SK-N-SH treated with all-trans-retinoic acid at 6 μM for 48 hours (cell line): ENCODE data around the gene FTH1.

Source experiments
- ATAC-seq: fragments of 200-7000 bp; cut with Tn5 transposase; 3 replicates; pipeline ENCODE4 v1.9.1; 2020; ENCODE audit warnings: mild to moderate bottlenecking, moderate library complexity
- ARNTL ChIP-seq: fragments of 450-650 bp; formaldehyde crosslinking; IDR thresholded peaks from 2 replicates; pipeline ENCODE4 v1.5.0; 2020; ENCODE audit warnings: low read depth, mild to moderate bottlenecking, moderate library complexity, borderline replicate concordance
- CREB5 ChIP-seq: fragments of 250-450 bp; sonication (Bioruptor Pico); IDR thresholded peaks from 2 replicates; pipeline ENCODE4 v1.5.1; 2020; ENCODE audit warnings: low read depth, mild to moderate bottlenecking, moderate library complexity
- CSDC2 ChIP-seq: fragments of 250-450 bp; sonication (Bioruptor Pico); IDR thresholded peaks from 2 replicates; pipeline ENCODE4 v1.5.0; 2020; ENCODE audit warnings: mild to moderate bottlenecking, moderate library complexity
- CSRNP3 ChIP-seq: fragments of 250-450 bp; sonication (Bioruptor Pico); IDR thresholded peaks from 2 replicates; pipeline ENCODE4 v1.5.1; 2021; ENCODE audit warnings: mild to moderate bottlenecking, moderate library complexity
- ESRRG ChIP-seq: fragments of 250-450 bp; sonication (Bioruptor Pico); IDR thresholded peaks from 2 replicates; pipeline ENCODE4 v1.6.1; 2021; ENCODE audit warnings: mild to moderate bottlenecking
- GLIS3 ChIP-seq: fragments of 250-450 bp; sonication (Bioruptor Pico); IDR thresholded peaks from 2 replicates; pipeline ENCODE4 v1.5.0; 2020; ENCODE audit warnings: mild to moderate bottlenecking, moderate library complexity
- ISL1 ChIP-seq: fragments of 250-450 bp; sonication (Bioruptor Pico); IDR thresholded peaks from 2 replicates; pipeline ENCODE4 v2.1.2; 2022; ENCODE audit warnings: mild to moderate bottlenecking, moderate library complexity
- OSR1 ChIP-seq: fragments of 250-450 bp; sonication (Bioruptor Pico); IDR thresholded peaks from 2 replicates; pipeline ENCODE4 v1.8.0; 2022; ENCODE audit warnings: moderate library complexity, mild to moderate bottlenecking, inconsistent platforms
- PPARA ChIP-seq: fragments of 250-450 bp; sonication (Bioruptor Pico); IDR thresholded peaks from 2 replicates; pipeline ENCODE4 v1.5.0; 2020; ENCODE audit warnings: mild to moderate bottlenecking, borderline replicate concordance
- SNAI2 ChIP-seq: fragments of 250-450 bp; sonication (Bioruptor Pico); IDR thresholded peaks from 2 replicates; pipeline ENCODE4 v1.5.0; 2020; ENCODE audit warnings: mild to moderate bottlenecking, moderate library complexity
- TCF4 ChIP-seq: fragments of 250-450 bp; sonication (Bioruptor Pico); IDR thresholded peaks from 2 replicates; pipeline ENCODE4 v1.8.0; 2021; ENCODE audit warnings: mild to moderate bottlenecking, moderate library complexity, borderline replicate concordance
- TSHZ2 ChIP-seq: fragments of 250-450 bp; sonication (Bioruptor Pico); IDR thresholded peaks from 2 replicates; pipeline ENCODE4 v1.5.0; 2020; ENCODE audit warnings: mild to moderate bottlenecking, moderate library complexity
- ZC3H10 ChIP-seq: fragments of 250-450 bp; sonication (Bioruptor Pico); IDR thresholded peaks from 2 replicates; pipeline ENCODE4 v1.5.1; 2021; ENCODE audit warnings: mild to moderate bottlenecking, moderate library complexity
- ZFP30 ChIP-seq: fragments of 450-650 bp; formaldehyde crosslinking; IDR thresholded peaks from 2 replicates; pipeline ENCODE4 v1.5.0; 2022; ENCODE audit warnings: mild to moderate bottlenecking, moderate library complexity
- ZNF70 ChIP-seq: fragments of 450-650 bp; formaldehyde crosslinking; IDR thresholded peaks from 2 replicates; pipeline ENCODE4 v1.5.0; 2020; ENCODE audit warnings: mild to moderate bottlenecking, moderate library complexity
- ZNF8 ChIP-seq: fragments of 450-650 bp; formaldehyde crosslinking; IDR thresholded peaks from 2 replicates; pipeline ENCODE4 v1.5.0; 2020; ENCODE audit warnings: mild to moderate bottlenecking, moderate library complexity

FTH1 gene

GRCh38 chr11:61964058-61964665 lies 3.3 kb downstream of the FTH1 start:
- TF ChIP-seq ZNF70 (CRISPR knock-in tag) (no peak), ZFP30 (CRISPR knock-in tag) (0 out of 2 replicates have a peak, but pooled peaks have one; percentile 15), OSR1 (no peak), CREB5 (CRISPR knock-in tag) (peak; percentile 55; the same call in 1 of the 2 replicates), CSRNP3 (CRISPR knock-in tag) (0 out of 2 replicates have a peak, but pooled peaks have one; percentile 53), ZC3H10 (peak; percentile 13; the same call in 1 of the 2 replicates)
- TF ChIP-seq, all 23 proteins: peak for 4
- ATAC-seq, result no peak

- ATAC-seq, result no peak
- TF ChIP-seq TCF4 (CRISPR knock-in tag), result no peak
- TF ChIP-seq CSRNP3 (CRISPR knock-in tag), result 0 out of 2 replicates have a peak, but pooled peaks have one; percentile 17
Measured at GRCh38 chr11:61963282-61964057, 4.0 kb downstream of the FTH1 start.

- ATAC-seq, result no peak
Measured at GRCh38 chr11:61963016-61963281, 4.5 kb downstream of the FTH1 start.

More at GRCh38 chr11:61963016-61963281, 4.5 kb downstream of the FTH1 start:
- TF ChIP-seq GLIS3 (CRISPR knock-in tag), result no peak; the same call in 1 of the 2 replicates
- TF ChIP-seq ZNF8 (CRISPR knock-in tag), result no peak
- TF ChIP-seq ISL1 (CRISPR knock-in tag), result no peak
- no peak for TF ChIP-seq CSRNP3 (CRISPR knock-in tag)
- no peak for TF ChIP-seq ZNF70 (CRISPR knock-in tag)
- no peak for TF ChIP-seq CSDC2
- TF ChIP-seq ESRRG (CRISPR knock-in tag), result no peak
- no peak for TF ChIP-seq SNAI2 (CRISPR knock-in tag)
- no peak for TF ChIP-seq ZC3H10
- TF ChIP-seq ARNTL (CRISPR knock-in tag), result no peak; the same call in 1 of the 2 replicates
- no peak for TF ChIP-seq PPARA (CRISPR knock-in tag)
- no peak for TF ChIP-seq TSHZ2
